SK-N-SH (cell line): ENCODE data around the gene SHISA4. TPM values are rescaled to one million over a fixed set of nuclear protein-coding genes. Genes with fewer than 3 reads are reported as not detected.

ENCODE experiments used
- CTCF ChIA-PET: fragments of 300-600, 350-600 bp; formaldehyde crosslinking; extraction: SDS; loops from one replicate; lab custom pipeline; 2021; lab: Yijun Ruan, JAX
- POLR2A ChIA-PET: fragments of 350-600 bp; sonication (Branson Sonifier 250); formaldehyde crosslinking; extraction: SDS; loops from one replicate; lab custom pipeline; 2020; ENCODE audit warnings: antibody characterized with exemption, inconsistent platforms; lab: Yijun Ruan, JAX
- DNase-seq: peaks from one replicate; pipeline ENCODE4 v3.0.0; 2012
- H2AFZ ChIP-seq: fragments of 200-600 bp; sonication (generic); 2 replicates; pipeline ENCODE4 v1.8.1; 2016; ENCODE audit warnings: antibody characterized with exemption, mild to moderate bottlenecking, low read depth
- H3F3A ChIP-seq: fragments of 200-600 bp; sonication (generic); replicated peaks from 2 replicates; pipeline ENCODE3; 2016; ENCODE audit warnings: antibody characterized with exemption, mild to moderate bottlenecking; ENCODE audit not compliant: insufficient read depth
- H3K27ac ChIP-seq, 2 experiments: fragments of 200-500 bp in 1 of 2; fragments of 200-600 bp in 1 of 2; sonication (Bioruptor generic) in 1 of 2; sonication (generic), shearing (Covaris generic) in 1 of 2; 2 replicates each; pipeline versions ENCODE4 v1.5.1 to v1.6.1; 2014 to 2016; ENCODE audit warnings: low read depth in 2 of 2, inconsistent platforms in 1 of 2, low read length in 1 of 2, mild to moderate bottlenecking in 1 of 2, mixed read lengths in 1 of 2
- H3K27me3 ChIP-seq: fragments of 200-600 bp; sonication (generic), shearing (Covaris generic); 2 replicates; pipeline ENCODE4 v1.6.1; 2016; ENCODE audit warnings: mixed run types; ENCODE audit not compliant: insufficient read depth
- H3K36me3 ChIP-seq, 2 experiments: fragments of 200-500 bp in 1 of 2; fragments of 200-600 bp in 1 of 2; sonication (Bioruptor generic) in 1 of 2; sonication (generic) in 1 of 2; replicated peaks in 1 of 2; 2 replicates each; pipeline versions ENCODE3 to v1.5.1; 2014 to 2016; ENCODE audit warnings: low read length in 1 of 2, mild to moderate bottlenecking in 1 of 2; ENCODE audit not compliant: insufficient read depth in 2 of 2, control insufficient read depth in 1 of 2
- H3K4me1 ChIP-seq, 2 experiments: fragments of 200-500 bp in 1 of 2; fragments of 200-600 bp in 1 of 2; sonication (Bioruptor generic) in 1 of 2; sonication (generic), shearing (Covaris generic) in 1 of 2; 2 replicates each; pipeline versions ENCODE4 v1.5.1 to v1.6.1; 2014 to 2016; ENCODE audit warnings: low read depth in 1 of 2, low read length in 1 of 2, mixed run types in 1 of 2; ENCODE audit not compliant: insufficient read depth in 2 of 2, control insufficient read depth in 1 of 2
- H3K4me2 ChIP-seq: fragments of 200-600 bp; sonication (generic), shearing (Covaris generic); 2 replicates; pipeline ENCODE4 v1.6.1; 2017; ENCODE audit warnings: mixed run types
- H3K4me3 ChIP-seq, 2 experiments: fragments of 200-500 bp in 1 of 2; fragments of 200-600 bp in 1 of 2; sonication (Bioruptor generic) in 1 of 2; sonication (generic), shearing (Covaris generic) in 1 of 2; 2 replicates each; pipeline versions ENCODE4 v1.5.1 to v1.8.1; 2014 to 2016; ENCODE audit warnings: low read depth in 2 of 2, inconsistent platforms in 1 of 2, low read length in 1 of 2, mild to moderate bottlenecking in 1 of 2, mixed read lengths in 1 of 2, moderate library complexity in 1 of 2
- H3K79me2 ChIP-seq: fragments of 200-600 bp; sonication (generic); 2 replicates; pipeline ENCODE4 v1.8.1; 2017; ENCODE audit warnings: mild to moderate bottlenecking; ENCODE audit not compliant: insufficient read depth
- H3K9ac ChIP-seq: fragments of 200-600 bp; sonication (generic); 2 replicates; pipeline ENCODE4 v1.6.1; 2017; ENCODE audit warnings: mixed run types
- H3K9me2 ChIP-seq: fragments of 200-600 bp; sonication (generic); 2 replicates; pipeline ENCODE4 v1.6.1; 2017; ENCODE audit warnings: mixed run types
- H3K9me3 ChIP-seq: fragments of 200-600 bp; sonication (generic); 2 replicates; pipeline ENCODE4 v1.6.1; 2017; ENCODE audit warnings: mixed run types, mild to moderate bottlenecking, moderate library complexity
- H4K20me1 ChIP-seq: fragments of 200-600 bp; sonication (generic); 2 replicates; pipeline ENCODE4 v1.6.1; 2017; ENCODE audit warnings: mild to moderate bottlenecking, mixed run types; ENCODE audit not compliant: insufficient read depth
- EP300 ChIP-seq, 2 experiments: IDR thresholded peaks; 2 replicates each; pipeline versions ENCODE4 v1.4.0 to v1.6.1; 2012; ENCODE audit warnings: borderline replicate concordance in 1 of 2, low read depth in 1 of 2, low read length in 1 of 2
- FOSL2 ChIP-seq: IDR thresholded peaks from 2 replicates; pipeline ENCODE4 v1.4.0; 2012; ENCODE audit warnings: low read depth, mild to moderate bottlenecking, moderate library complexity, borderline replicate concordance
- GATA2 ChIP-seq: sonication (generic); formaldehyde crosslinking; IDR thresholded peaks from 2 replicates; pipeline ENCODE4 v1.5.0; 2020; ENCODE audit warnings: mild to moderate bottlenecking, missing genetic modification reagents
- NFIC ChIP-seq: IDR thresholded peaks from 2 replicates; pipeline ENCODE4 v1.4.0; 2012; ENCODE audit warnings: borderline replicate concordance
- NRF1 ChIP-seq: IDR thresholded peaks from 2 replicates; pipeline ENCODE4 v1.6.1; 2012; ENCODE audit warnings: low read depth, mild to moderate bottlenecking, low read length
- RAD21 ChIP-seq: IDR thresholded peaks from 2 replicates; pipeline ENCODE4 v1.6.1; 2012; ENCODE audit warnings: mild to moderate bottlenecking, low read length
- RFX5 ChIP-seq: IDR thresholded peaks from 2 replicates; pipeline ENCODE4 v1.6.1; 2012; ENCODE audit warnings: mild to moderate bottlenecking, improper control_type of control experiment, low read length
- SIN3A ChIP-seq: IDR thresholded peaks from 2 replicates; pipeline ENCODE4 v1.6.1; 2012; ENCODE audit warnings: low read depth, mild to moderate bottlenecking, low read length, moderate library complexity, borderline replicate concordance
- SMC3 ChIP-seq: IDR thresholded peaks from 2 replicates; pipeline ENCODE4 v1.6.1; 2012; ENCODE audit warnings: low read depth, low read length, improper control_type of control experiment
- TAF1 ChIP-seq: IDR thresholded peaks from 2 replicates; pipeline ENCODE4 v1.6.1; 2012; ENCODE audit warnings: low read depth, mild to moderate bottlenecking, low read length, moderate library complexity, borderline replicate concordance
- YY1 ChIP-seq: IDR thresholded peaks from 2 replicates; pipeline ENCODE4 v1.4.0; 2012; ENCODE audit warnings: low read depth, mild to moderate bottlenecking
- WGBS: methylation state at CpG from one replicate; pipeline ENCODE4 v1.1.6; 2017; ENCODE audit warnings: low lambda C conversion rate; 5-methylcytosine and 5-hydroxymethylcytosine counted together
- polyA plus RNA-seq, 3 experiments: library from polyadenylated mRNA; depleted of rRNA; stranded (reverse); fragments of >200 nt; gene quantifications; 2 replicates each; pipeline ENCODE4 v1.2.3, GENCODE V29; 2012
- TF ChIP-seq, protein P1 (sequence below): IDR thresholded peaks from 2 replicates; pipeline ENCODE4 v1.6.1; 2012; ENCODE audit warnings: mild to moderate bottlenecking, low read depth, low read length, moderate library complexity
- TF ChIP-seq, protein P2 (sequence below): fragments of 150-350 bp; IDR thresholded peaks from 2 replicates; pipeline ENCODE4 v1.6.1; 2017; ENCODE audit warnings: antibody characterized with exemption, low read length, low read depth, borderline replicate concordance
- TF ChIP-seq, protein P3 (sequence below): IDR thresholded peaks from 2 replicates; pipeline ENCODE4; 2012
- TF ChIP-seq, protein P4 (sequence below): fragments of 200-600 bp; sonication (generic); IDR thresholded peaks from 2 replicates; pipeline ENCODE4 v1.6.1; 2017; ENCODE audit warnings: antibody characterized with exemption, mild to moderate bottlenecking, moderate library complexity

SHISA4 gene
- polyA plus RNA-seq, 1 of the 3 experiments (the other 2 are of a cell fraction), result 42.1 TPM

DNA sequence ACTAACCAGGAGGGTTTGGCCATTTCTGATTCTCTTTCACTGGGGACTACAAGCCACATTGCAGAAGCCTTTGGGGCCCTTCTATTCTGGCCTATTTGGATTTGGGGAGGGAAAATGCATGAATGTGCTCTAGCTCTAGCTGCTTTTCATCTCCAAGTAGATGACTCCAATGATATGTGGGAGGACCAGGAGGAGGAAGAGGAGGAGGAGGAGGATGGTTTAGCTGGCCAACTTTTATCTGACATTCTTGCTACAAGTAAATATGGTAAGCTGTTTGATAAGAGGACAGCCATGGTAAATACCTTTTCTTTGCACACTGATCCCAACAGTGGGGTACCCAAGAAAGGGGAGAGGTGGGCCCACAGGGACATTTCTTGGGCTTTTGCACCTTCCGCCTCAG is 14.0 kb upstream of the SHISA4 start:
- H4K20me1 ChIP-seq, result no peaks in the 10 kb centered on the region
- 0 out of 2 replicates have a peak, but pooled peaks cover 3% of the 10 kb centered on the region for H3K79me2 ChIP-seq
- H2AFZ ChIP-seq, result no peak overlapping the region
- no peak overlapping the region for H3K9ac ChIP-seq
- H3K4me3 ChIP-seq, result no peak overlapping the region
- POLR2A ChIA-PET, result interaction anchor here (1.1 kb wide), 1 partner anchor 9 kb away, joined by 3 read pairs; no protein-coding TSS in a partner anchor
- H3K4me2 ChIP-seq, result no peak overlapping the region
- no peaks in the 10 kb centered on the region for H3K9me2 ChIP-seq
- H3K9me3 ChIP-seq, result no peaks in the 10 kb centered on the region
- H3F3A ChIP-seq, result peaks cover 37% of the 10 kb centered on the region
- 100% methylated on average over 1 of the region's 1 CpG for WGBS
- TF ChIP-seq NRF1, result no peak
- TF ChIP-seq FOSL2, result no peak
- TF ChIP-seq GATA2, result no peak
- no peak for TF ChIP-seq NFIC
- TF ChIP-seq EP300 (IDR thresholded peaks at IDR 0.05; ENCODE audit: borderline replicate concordance in 1 of 2, low read depth in 1 of 2, low read length in 1 of 2), result no peak
- TF ChIP-seq RFX5, result no peak
- no peak for TF ChIP-seq YY1
- TF ChIP-seq, protein P1, sequence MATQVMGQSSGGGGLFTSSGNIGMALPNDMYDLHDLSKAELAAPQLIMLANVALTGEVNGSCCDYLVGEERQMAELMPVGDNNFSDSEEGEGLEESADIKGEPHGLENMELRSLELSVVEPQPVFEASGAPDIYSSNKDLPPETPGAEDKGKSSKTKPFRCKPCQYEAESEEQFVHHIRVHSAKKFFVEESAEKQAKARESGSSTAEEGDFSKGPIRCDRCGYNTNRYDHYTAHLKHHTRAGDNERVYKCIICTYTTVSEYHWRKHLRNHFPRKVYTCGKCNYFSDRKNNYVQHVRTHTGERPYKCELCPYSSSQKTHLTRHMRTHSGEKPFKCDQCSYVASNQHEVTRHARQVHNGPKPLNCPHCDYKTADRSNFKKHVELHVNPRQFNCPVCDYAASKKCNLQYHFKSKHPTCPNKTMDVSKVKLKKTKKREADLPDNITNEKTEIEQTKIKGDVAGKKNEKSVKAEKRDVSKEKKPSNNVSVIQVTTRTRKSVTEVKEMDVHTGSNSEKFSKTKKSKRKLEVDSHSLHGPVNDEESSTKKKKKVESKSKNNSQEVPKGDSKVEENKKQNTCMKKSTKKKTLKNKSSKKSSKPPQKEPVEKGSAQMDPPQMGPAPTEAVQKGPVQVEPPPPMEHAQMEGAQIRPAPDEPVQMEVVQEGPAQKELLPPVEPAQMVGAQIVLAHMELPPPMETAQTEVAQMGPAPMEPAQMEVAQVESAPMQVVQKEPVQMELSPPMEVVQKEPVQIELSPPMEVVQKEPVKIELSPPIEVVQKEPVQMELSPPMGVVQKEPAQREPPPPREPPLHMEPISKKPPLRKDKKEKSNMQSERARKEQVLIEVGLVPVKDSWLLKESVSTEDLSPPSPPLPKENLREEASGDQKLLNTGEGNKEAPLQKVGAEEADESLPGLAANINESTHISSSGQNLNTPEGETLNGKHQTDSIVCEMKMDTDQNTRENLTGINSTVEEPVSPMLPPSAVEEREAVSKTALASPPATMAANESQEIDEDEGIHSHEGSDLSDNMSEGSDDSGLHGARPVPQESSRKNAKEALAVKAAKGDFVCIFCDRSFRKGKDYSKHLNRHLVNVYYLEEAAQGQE, result no peak
- TF ChIP-seq SIN3A, result no peak
- TF ChIP-seq, protein P2, sequence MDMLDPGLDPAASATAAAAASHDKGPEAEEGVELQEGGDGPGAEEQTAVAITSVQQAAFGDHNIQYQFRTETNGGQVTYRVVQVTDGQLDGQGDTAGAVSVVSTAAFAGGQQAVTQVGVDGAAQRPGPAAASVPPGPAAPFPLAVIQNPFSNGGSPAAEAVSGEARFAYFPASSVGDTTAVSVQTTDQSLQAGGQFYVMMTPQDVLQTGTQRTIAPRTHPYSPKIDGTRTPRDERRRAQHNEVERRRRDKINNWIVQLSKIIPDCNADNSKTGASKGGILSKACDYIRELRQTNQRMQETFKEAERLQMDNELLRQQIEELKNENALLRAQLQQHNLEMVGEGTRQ, result no peak
- TF ChIP-seq TAF1, result no peak
- TF ChIP-seq, all 33 proteins: peak for 0
- H3K27ac ChIP-seq, result no peak overlapping the region
- CTCF ChIA-PET, result interaction anchor here (1.2 to 16.1 kb wide), 6 partner anchors 8 to 260 kb away, joined by 3 to 222 read pairs (median 5); partner anchors contain the start of gene SHISA4
- H3K36me3 ChIP-seq, result peaks cover 46 to 57% of the 10 kb centered on the region in 2 experiments
- H3K4me1 ChIP-seq, result peaks cover 0 to 3% of the 10 kb centered on the region in 2 experiments; a peak in 1 of 4 replicates
- no peaks in the 10 kb centered on the region for H3K27me3 ChIP-seq
- DNase-seq, result no peak

DNA sequence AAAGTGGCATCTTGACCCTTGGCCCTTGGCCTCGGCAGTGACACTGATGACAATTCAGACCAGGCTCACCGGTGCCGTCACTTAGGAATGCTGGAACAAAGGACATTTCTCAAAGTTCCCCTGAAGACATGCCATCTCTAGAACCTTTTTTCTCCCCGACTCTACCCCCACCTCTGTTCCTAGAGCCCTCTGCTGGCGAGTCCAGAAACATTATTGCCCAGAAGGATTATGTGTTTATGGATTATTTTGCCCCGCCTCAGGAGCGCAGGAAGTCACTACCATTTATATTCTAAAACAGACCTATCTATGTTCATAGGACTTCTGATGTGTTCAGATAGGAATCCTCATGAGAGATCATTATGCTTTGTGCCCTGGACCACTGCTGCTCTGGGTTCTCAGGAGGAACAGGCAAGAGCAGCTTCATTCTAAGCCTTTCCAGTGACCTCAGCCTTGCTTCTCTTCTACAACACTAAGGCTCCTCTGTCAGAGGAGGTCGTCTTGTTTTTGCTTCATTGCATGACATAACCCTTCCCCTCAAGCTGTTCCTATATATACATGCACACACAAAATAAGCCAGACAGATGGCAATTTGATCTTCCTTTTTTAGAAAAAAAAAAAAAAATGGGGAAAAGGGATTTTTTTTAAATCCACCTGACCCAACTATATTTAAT is 12.4 kb upstream of the SHISA4 start:
- POLR2A ChIA-PET, result no interaction called here
- H3K79me2 ChIP-seq, result no peaks in the 10 kb centered on the region
- H3K4me1 ChIP-seq, result peaks cover 0 to 3% of the 10 kb centered on the region in 2 experiments; a peak in 1 of 4 replicates
- 81% methylated on average over 8 of the region's 8 CpGs for WGBS
- H3K27me3 ChIP-seq, result no peaks in the 10 kb centered on the region
- H2AFZ ChIP-seq, result no peak overlapping the region
- peaks cover 38% of the 10 kb centered on the region for H3F3A ChIP-seq
- CTCF ChIA-PET, result interaction anchor here (1.1 to 16.1 kb wide), 5 partner anchors 16 to 97 kb away, joined by 3 to 222 read pairs (median 8); partner anchors contain the start of gene SHISA4
- no peak overlapping the region for H3K4me3 ChIP-seq
- DNase-seq, result no peak
- no peaks in the 10 kb centered on the region for H3K9me2 ChIP-seq
- peaks cover 31 to 42% of the 10 kb centered on the region in 2 experiments for H3K36me3 ChIP-seq
- H4K20me1 ChIP-seq, result no peaks in the 10 kb centered on the region
- H3K4me2 ChIP-seq, result no peak overlapping the region
- no peak overlapping the region for H3K9ac ChIP-seq
- TF ChIP-seq SIN3A (no peak; the same call in 1 of the 2 replicates), SMC3 (peak; percentile 38), RAD21 (no peak)
- TF ChIP-seq, protein P3, sequence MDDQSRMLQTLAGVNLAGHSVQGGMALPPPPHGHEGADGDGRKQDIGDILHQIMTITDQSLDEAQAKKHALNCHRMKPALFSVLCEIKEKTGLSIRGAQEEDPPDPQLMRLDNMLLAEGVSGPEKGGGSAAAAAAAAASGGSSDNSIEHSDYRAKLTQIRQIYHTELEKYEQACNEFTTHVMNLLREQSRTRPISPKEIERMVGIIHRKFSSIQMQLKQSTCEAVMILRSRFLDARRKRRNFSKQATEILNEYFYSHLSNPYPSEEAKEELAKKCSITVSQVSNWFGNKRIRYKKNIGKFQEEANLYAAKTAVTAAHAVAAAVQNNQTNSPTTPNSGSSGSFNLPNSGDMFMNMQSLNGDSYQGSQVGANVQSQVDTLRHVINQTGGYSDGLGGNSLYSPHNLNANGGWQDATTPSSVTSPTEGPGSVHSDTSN, result no peak
- TF ChIP-seq, protein P4, sequence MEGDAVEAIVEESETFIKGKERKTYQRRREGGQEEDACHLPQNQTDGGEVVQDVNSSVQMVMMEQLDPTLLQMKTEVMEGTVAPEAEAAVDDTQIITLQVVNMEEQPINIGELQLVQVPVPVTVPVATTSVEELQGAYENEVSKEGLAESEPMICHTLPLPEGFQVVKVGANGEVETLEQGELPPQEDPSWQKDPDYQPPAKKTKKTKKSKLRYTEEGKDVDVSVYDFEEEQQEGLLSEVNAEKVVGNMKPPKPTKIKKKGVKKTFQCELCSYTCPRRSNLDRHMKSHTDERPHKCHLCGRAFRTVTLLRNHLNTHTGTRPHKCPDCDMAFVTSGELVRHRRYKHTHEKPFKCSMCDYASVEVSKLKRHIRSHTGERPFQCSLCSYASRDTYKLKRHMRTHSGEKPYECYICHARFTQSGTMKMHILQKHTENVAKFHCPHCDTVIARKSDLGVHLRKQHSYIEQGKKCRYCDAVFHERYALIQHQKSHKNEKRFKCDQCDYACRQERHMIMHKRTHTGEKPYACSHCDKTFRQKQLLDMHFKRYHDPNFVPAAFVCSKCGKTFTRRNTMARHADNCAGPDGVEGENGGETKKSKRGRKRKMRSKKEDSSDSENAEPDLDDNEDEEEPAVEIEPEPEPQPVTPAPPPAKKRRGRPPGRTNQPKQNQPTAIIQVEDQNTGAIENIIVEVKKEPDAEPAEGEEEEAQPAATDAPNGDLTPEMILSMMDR, result peak; percentile 60
- H3K27ac ChIP-seq, result no peak overlapping the region
- H3K9me3 ChIP-seq, result no peaks in the 10 kb centered on the region
